ENCODE data around the gene AP5B1.

AP5B1 gene

DNA sequence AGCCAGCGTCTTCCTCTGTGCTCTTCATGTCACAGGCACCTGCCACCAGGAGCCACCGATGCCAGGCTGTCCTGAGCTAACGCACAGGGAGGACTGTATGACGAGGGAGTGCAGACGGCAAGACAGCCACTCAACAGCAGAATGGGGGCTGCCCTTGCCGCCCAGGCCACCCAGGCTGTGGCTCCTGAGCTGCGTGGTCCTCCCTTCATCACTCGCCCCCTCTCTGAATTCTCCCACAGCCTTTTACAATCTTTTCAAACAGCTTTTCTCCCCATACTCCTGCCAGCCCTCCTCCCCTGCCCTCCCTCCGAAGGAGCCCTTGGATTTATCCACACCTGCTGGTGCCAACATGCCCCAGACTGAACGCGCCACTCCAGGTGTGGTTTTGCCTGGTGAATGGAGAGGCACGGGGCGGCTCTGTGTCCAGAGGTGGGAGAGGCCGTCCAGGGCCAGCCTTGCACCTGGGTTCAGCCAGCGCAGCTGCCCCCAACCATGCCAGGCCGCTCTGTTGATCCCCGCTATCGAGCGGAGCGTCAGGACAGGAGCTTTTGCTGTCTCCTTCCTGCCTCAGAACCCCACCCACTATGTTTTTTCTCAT, 28.1 kb upstream of the AP5B1 start:
- DNase-seq (no peak), ATAC-seq (no peak)
- Mint-ChIP-seq H3K4me1 (peaks cover 5% of the 10 kb centered on the region), H3K27me3 (peaks cover 31% of the 10 kb centered on the region), H3K9me3 (no peaks in the 10 kb centered on the region), H3K4me3 (no peak overlapping the region), H3K27ac (no peak overlapping the region)

GRCh38 chr11:65806979-65807378, 26.2 kb upstream of the AP5B1 start:
- Mint-ChIP-seq H3K4me1 (peaks cover 8% of the 10 kb centered on the region), H3K9me3 (no peaks in the 10 kb centered on the region), H3K27me3 (peaks cover 50% of the 10 kb centered on the region), H3K4me3 (no peak overlapping the region), H3K27ac (no peak overlapping the region)
- DNase-seq (no peak), ATAC-seq (no peak)

- peaks cover 72% of the 10 kb centered on the region for H3K27me3 Mint-ChIP-seq
- no peak overlapping the region for H3K4me3 Mint-ChIP-seq
- no peaks in the 10 kb centered on the region for H3K9me3 Mint-ChIP-seq
- DNase-seq (no peak), ATAC-seq (no peak)
- H3K4me1 Mint-ChIP-seq, result peaks cover 8% of the 10 kb centered on the region
- H3K27ac Mint-ChIP-seq, result no peak overlapping the region
Measured at GRCh38 chr11:65803797-65804492, 23.2 kb upstream of the AP5B1 start.

DNA sequence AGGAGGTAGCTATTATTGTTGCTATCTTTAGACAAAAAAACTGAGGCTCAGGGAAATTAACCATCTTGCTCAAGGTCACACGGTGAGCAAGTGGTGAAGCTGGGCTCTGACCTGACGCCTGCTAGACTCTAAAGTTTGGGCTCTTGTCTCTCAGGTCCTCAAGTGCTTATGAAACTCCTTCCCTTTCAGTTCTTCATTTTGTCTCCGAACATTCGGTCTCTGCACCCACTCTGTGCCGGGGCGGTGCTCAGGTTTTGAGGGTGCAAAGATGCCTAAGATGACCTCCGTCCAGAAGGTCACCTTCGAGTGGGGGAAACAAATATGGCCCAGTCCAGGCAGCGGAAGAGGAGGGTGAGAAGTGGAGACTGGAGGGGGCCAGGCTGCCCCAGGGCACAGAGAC, 22.1 kb upstream of the AP5B1 start:
- DNase-seq, result no peak
- Mint-ChIP-seq H3K27me3 (peaks cover 73% of the 10 kb centered on the region), H3K4me3 (no peak overlapping the region), H3K4me1 (peaks cover 8% of the 10 kb centered on the region), H3K27ac (no peak overlapping the region), H3K9me3 (no peaks in the 10 kb centered on the region)
- no peak for ATAC-seq

- no peak overlapping the region for H3K4me3 Mint-ChIP-seq
- H3K4me1 Mint-ChIP-seq, result peaks cover 9% of the 10 kb centered on the region
- DNase-seq (no peak), ATAC-seq (no peak)
- no peaks in the 10 kb centered on the region for H3K9me3 Mint-ChIP-seq
- H3K27me3 Mint-ChIP-seq, result peaks cover 78% of the 10 kb centered on the region
- H3K27ac Mint-ChIP-seq, result peak overlapping the region in 1 of 2 donors; percentile 87
Measured at GRCh38 chr11:65801153-65801987, 20.6 kb upstream of the AP5B1 start.

- no peak for DNase-seq
- H3K4me1 Mint-ChIP-seq, result peaks cover 17% of the 10 kb centered on the region
- peaks cover 73% of the 10 kb centered on the region for H3K27me3 Mint-ChIP-seq
- no peaks in the 10 kb centered on the region for H3K9me3 Mint-ChIP-seq
- no peak overlapping the region for H3K4me3 Mint-ChIP-seq
- no peak for ATAC-seq
- no peak overlapping the region for H3K27ac Mint-ChIP-seq
Measured at GRCh38 chr11:65798882-65799281, 18.1 kb upstream of the AP5B1 start.

GRCh38 chr11:65797711-65798110, 16.9 kb upstream of the AP5B1 start:
- ATAC-seq, result no peak
- peaks cover 17% of the 10 kb centered on the region for H3K4me1 Mint-ChIP-seq
- peaks cover 62% of the 10 kb centered on the region for H3K27me3 Mint-ChIP-seq
- no peak for DNase-seq
- no peak overlapping the region for H3K4me3 Mint-ChIP-seq
- H3K9me3 Mint-ChIP-seq, result no peaks in the 10 kb centered on the region
- H3K27ac Mint-ChIP-seq, result peak overlapping the region in 1 of 2 donors; percentile 12

GRCh38 chr11:65796726-65797601, 16.2 kb upstream of the AP5B1 start:
- H3K27ac Mint-ChIP-seq, result peak overlapping the region; percentile 11 to 65
- ATAC-seq (no peak), DNase-seq (no peak)
- peaks cover 54% of the 10 kb centered on the region for H3K27me3 Mint-ChIP-seq
- H3K4me3 Mint-ChIP-seq, result no peak overlapping the region
- H3K9me3 Mint-ChIP-seq, result no peaks in the 10 kb centered on the region
- H3K4me1 Mint-ChIP-seq, result peaks cover 25% of the 10 kb centered on the region

DNA sequence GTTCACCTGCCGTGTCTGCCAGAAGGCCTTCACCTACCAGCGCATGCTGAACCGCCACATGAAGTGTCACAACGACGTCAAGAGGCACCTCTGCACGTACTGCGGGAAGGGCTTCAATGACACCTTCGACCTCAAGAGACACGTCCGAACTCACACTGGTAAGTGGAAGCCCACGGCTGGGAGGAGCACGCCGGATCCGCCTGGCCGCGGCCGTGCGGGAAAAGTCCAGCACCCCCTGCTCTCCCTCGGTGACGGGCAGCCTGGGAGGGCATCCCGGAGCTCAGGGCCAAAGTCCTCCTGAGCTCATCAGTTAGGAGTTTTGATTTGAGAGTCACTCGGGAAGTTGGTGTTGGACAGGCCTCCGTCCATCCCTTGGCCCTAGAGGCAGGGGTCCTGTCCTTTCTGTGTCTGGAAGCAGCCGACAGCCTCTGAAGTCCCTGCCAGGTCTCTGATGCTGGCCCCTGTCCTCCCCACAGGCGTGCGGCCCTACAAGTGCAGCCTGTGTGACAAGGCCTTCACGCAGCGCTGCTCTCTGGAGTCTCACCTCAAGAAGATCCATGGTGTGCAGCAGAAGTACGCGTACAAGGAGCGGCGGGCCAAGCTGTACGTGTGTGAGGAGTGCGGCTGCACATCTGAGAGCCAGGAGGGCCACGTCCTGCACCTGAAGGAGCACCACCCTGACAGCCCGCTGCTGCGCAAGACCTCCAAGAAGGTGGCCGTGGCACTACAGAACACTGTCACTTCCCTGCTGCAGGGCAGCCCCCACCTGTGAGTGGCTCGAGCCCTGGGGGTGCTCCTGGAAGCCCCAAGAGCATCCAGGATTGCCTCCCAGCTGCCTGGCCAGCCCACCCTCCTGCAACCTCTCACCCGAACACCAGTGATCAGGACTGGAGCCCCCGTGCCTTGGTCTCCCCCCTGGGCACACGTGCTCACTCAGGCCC, 14.1 kb upstream of the AP5B1 start:
- Mint-ChIP-seq H3K9me3 (no peaks in the 10 kb centered on the region), H3K4me3 (no peak overlapping the region), H3K27me3 (peaks cover 49% of the 10 kb centered on the region), H3K4me1 (peaks cover 43% of the 10 kb centered on the region), H3K27ac (no peak overlapping the region)
- no peak for ATAC-seq
- no peak for DNase-seq

- no peaks in the 10 kb centered on the region for H3K9me3 Mint-ChIP-seq
- peaks cover 55% of the 10 kb centered on the region for H3K27me3 Mint-ChIP-seq
- DNase-seq (no peak), ATAC-seq (no peak)
- no peak overlapping the region for H3K4me3 Mint-ChIP-seq
- H3K27ac Mint-ChIP-seq, result no peak overlapping the region
- H3K4me1 Mint-ChIP-seq, result peaks cover 43% of the 10 kb centered on the region
Measured at GRCh38 chr11:65793625-65794400, 13.0 kb upstream of the AP5B1 start.

GRCh38 chr11:65793144-65793581, 12.4 kb upstream of the AP5B1 start:
- H3K4me1 Mint-ChIP-seq, result peaks cover 48% of the 10 kb centered on the region
- peaks cover 55% of the 10 kb centered on the region for H3K27me3 Mint-ChIP-seq
- H3K9me3 Mint-ChIP-seq, result no peaks in the 10 kb centered on the region
- no peak overlapping the region for H3K27ac Mint-ChIP-seq
- no peak overlapping the region for H3K4me3 Mint-ChIP-seq
- DNase-seq (no peak), ATAC-seq (no peak)

DNA sequence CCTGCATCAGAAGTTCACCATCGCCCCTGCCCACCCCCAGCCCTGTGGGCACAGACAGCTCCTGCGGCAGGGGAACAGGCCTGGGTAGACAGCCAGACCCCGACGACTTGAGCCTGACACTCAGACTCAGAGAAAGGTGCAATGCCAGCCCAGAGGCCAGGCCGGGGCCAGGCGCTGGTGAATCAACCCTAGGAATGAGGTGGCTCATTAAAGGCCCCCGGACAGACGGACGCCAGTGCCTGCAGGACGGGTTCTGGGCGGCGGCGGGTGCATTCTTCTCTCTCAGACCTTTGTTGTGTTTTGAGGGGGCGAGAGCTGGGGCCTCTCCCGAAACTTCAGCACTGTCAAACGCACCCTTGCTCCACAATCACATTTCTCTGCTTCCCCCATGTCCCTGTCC, 11.7 kb upstream of the AP5B1 start:
- peak overlapping the region in 1 of 2 donors; percentile 70 for H3K4me3 Mint-ChIP-seq
- ATAC-seq (no peak), DNase-seq (no peak)
- H3K9me3 Mint-ChIP-seq, result no peaks in the 10 kb centered on the region
- H3K27ac Mint-ChIP-seq, result peak overlapping the region in 1 of 2 donors; percentile 64
- peaks cover 55% of the 10 kb centered on the region for H3K27me3 Mint-ChIP-seq
- peaks cover 52% of the 10 kb centered on the region for H3K4me1 Mint-ChIP-seq

DNA sequence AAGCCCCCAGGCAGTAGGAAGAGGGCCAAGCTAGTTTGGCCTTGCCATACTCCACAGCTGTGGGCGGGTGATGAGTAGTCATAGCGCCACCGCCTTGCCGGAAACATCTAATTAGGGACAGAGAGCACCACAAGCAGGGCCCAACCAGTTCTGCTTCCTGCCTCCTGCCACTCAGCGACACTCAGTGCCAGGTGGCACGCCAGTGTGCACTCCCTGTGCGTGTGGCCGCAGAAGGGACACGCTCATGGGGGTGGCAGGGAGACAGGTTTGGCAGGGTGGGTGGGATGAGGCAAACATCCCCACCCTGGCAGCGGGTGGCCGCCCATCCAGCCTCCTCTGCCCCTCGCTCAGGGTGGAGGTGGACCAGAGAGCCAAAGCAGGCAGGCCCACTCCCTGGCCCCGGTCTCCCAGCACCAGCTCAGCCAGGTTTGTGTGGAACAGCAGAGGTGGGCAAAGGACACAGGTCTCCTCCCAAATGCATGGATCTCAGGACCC, 11.0 kb upstream of the AP5B1 start:
- peak; percentile 72 to 74 for DNase-seq
- Mint-ChIP-seq H3K9me3 (no peaks in the 10 kb centered on the region), H3K4me3 (peak overlapping the region in 1 of 2 donors; percentile 70), H3K4me1 (peaks cover 58% of the 10 kb centered on the region), H3K27me3 (peaks cover 55% of the 10 kb centered on the region), H3K27ac (peak overlapping the region in 1 of 2 donors; percentile 88)
- peak; percentile 96 for ATAC-seq
